Measurements from ENCODE around the gene S100A10. TPM values are rescaled to one million over a fixed set of nuclear protein-coding genes. Genes with fewer than 3 reads are reported as not detected.

The S100A10 gene
- total and polyA plus RNA-seq, 2 of the 4 experiments (the other 2 are of a cell fraction): 86.0 to 277 TPM

DNA sequence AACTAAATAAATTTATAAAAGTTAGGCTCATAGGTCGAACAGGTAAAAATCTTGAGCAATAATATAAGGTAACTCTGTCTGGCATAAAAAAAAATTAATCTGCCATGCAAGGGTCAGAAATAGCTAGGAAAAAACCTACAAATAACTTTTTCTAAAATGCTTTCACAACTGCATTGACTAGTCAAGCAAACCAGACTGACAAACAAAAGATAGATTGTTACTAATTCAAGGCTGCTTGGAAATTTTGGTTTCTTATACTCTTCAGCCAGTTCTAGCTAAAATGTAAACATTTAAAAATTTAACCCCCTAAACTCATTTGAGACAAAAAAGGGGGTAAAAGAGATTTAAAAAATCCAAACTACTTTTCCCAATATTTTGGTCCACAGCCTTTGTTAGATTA is 40.8 kb downstream of the S100A10 start:
- Histone ChIP-seq H3K36me3 (ENCODE audit: control insufficient read depth, insufficient read depth, low read length) (no peaks in the 10 kb centered on the region), H2BK5ac (ENCODE audit: low read depth, low read length, poor library complexity, severe bottlenecking) (no peak overlapping the region), H2AK5ac (ENCODE audit: low read depth, low read length) (no peak overlapping the region), H3K9ac (ENCODE audit: low read depth, low read length) (no peak overlapping the region), H3K27me3 (ENCODE audit: control insufficient read depth, insufficient read depth, low read length) (no peaks in the 10 kb centered on the region), H4K8ac (ENCODE audit: low read depth in 2 of 2, low read length in 2 of 2) (no peak overlapping the region), H3K79me1 (ENCODE audit: low read depth in 1 of 2, low read length in 2 of 2) (no peaks in the 10 kb centered on the region), H2BK120ac (ENCODE audit: low read depth, low read length) (no peak overlapping the region), H3K27ac (ENCODE audit: insufficient read depth, low read length) (no peak overlapping the region), H3K23ac (ENCODE audit: low read depth, low read length) (no peak overlapping the region), H4K20me1 (ENCODE audit: insufficient read depth, low read length) (no peaks in the 10 kb centered on the region), H3K9me1 (ENCODE audit: insufficient read depth, low read length) (no peaks in the 10 kb centered on the region), H2BK20ac (ENCODE audit: low read depth, low read length) (no peak overlapping the region), H2AFZ (replicated peaks; ENCODE audit: low read length, poor library complexity) (no peak overlapping the region), H4K91ac (ENCODE audit: insufficient read depth, low read depth, low read length) (no peak overlapping the region), H3K4me2 (ENCODE audit: low read depth, low read length) (no peak overlapping the region), H4K5ac (ENCODE audit: low read depth, low read length) (no peak overlapping the region), H3K56ac (ENCODE audit: extremely low read depth, insufficient read depth, low read length) (no peak overlapping the region), H3K9me3 (ENCODE audit: control insufficient read depth, insufficient read depth, low read length) (no peaks in the 10 kb centered on the region), H3K4ac (ENCODE audit: low read depth, low read length) (no peak overlapping the region), H3K14ac (replicated peaks; ENCODE audit: low read depth, low read length) (no peak overlapping the region), H3K4me1 (ENCODE audit: control insufficient read depth, insufficient read depth, low read length) (no peaks in the 10 kb centered on the region), H3K18ac (ENCODE audit: low read depth, low read length) (no peak overlapping the region), H3K4me3 (ENCODE audit: insufficient read depth, low read depth, low read length) (no peak overlapping the region), H2BK15ac (ENCODE audit: low read depth, low read length) (no peak overlapping the region), H2AK9ac (replicated peaks; ENCODE audit: low read depth, low read length, poor library complexity) (no peak overlapping the region)
- in situ Hi-C loops (cut with MboI; ENCODE audit: low sequenced_read_pairs): no loop called here
- dilution Hi-C loops (cut with HindIII; ENCODE audit: low sequenced_read_pairs, unreplicated experiment): no loop called here
- ATAC-seq (ENCODE audit: low read depth): no peak
- WGBS, 2 experiments (ENCODE audit: extremely low coverage in 2 of 2, insufficient read length in 1 of 2): no CpG with 5 or more reads among the region's 1 CpG
- BruUV-seq (replicated peaks): no TSS peak
- intact Hi-C loops (cut with micrococcal nuclease): no loop called here
- CTCF ChIA-PET: interaction anchor here (0.9 to 1.2 kb wide), 3 partner anchors 16 to 49 kb away, joined by 3 to 4 read pairs (median 3); no protein-coding TSS in a partner anchor
- TF ChIP-seq, protein P1, sequence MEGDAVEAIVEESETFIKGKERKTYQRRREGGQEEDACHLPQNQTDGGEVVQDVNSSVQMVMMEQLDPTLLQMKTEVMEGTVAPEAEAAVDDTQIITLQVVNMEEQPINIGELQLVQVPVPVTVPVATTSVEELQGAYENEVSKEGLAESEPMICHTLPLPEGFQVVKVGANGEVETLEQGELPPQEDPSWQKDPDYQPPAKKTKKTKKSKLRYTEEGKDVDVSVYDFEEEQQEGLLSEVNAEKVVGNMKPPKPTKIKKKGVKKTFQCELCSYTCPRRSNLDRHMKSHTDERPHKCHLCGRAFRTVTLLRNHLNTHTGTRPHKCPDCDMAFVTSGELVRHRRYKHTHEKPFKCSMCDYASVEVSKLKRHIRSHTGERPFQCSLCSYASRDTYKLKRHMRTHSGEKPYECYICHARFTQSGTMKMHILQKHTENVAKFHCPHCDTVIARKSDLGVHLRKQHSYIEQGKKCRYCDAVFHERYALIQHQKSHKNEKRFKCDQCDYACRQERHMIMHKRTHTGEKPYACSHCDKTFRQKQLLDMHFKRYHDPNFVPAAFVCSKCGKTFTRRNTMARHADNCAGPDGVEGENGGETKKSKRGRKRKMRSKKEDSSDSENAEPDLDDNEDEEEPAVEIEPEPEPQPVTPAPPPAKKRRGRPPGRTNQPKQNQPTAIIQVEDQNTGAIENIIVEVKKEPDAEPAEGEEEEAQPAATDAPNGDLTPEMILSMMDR (conservative IDR thresholded peaks at IDR 0.05; ENCODE audit: low read depth, low read length): no peak
- TF ChIP-seq RAD21 (IDR thresholded peaks at IDR 0.05; ENCODE audit: low read length): no peak
- TF ChIP-seq RCOR1 (IDR thresholded peaks at IDR 0.05; ENCODE audit: insufficient replicate concordance, low read length): no peak
- no peak for TF ChIP-seq MAZ (IDR thresholded peaks at IDR 0.05; ENCODE audit: borderline replicate concordance, low read depth, low read length)
- TF ChIP-seq POLR2A (IDR thresholded peaks at IDR 0.05; ENCODE audit: low read depth, low read length): no peak
- TF ChIP-seq, protein P2, sequence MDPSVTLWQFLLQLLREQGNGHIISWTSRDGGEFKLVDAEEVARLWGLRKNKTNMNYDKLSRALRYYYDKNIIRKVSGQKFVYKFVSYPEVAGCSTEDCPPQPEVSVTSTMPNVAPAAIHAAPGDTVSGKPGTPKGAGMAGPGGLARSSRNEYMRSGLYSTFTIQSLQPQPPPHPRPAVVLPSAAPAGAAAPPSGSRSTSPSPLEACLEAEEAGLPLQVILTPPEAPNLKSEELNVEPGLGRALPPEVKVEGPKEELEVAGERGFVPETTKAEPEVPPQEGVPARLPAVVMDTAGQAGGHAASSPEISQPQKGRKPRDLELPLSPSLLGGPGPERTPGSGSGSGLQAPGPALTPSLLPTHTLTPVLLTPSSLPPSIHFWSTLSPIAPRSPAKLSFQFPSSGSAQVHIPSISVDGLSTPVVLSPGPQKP (IDR thresholded peaks at IDR 0.05; ENCODE audit: borderline replicate concordance, low read depth, low read length): no peak
- TF ChIP-seq CEBPB (IDR thresholded peaks at IDR 0.05; ENCODE audit: low read depth, low read length): no peak
- no peak for TF ChIP-seq NFE2L2 (IDR thresholded peaks at IDR 0.05; ENCODE audit: low read depth, low read length)
- TF ChIP-seq FOS (IDR thresholded peaks at IDR 0.05; ENCODE audit: low read depth, low read length): no peak
- POLR2A ChIA-PET (ENCODE audit: unreplicated experiment): interaction anchor here (0.6 kb wide), 1 partner anchor 8 kb away, joined by 3 read pairs; no protein-coding TSS in a partner anchor
- DNase-seq: no peak

All from IMR-90 (cell line).